ENCODE results near the gene GPATCH8.
"Not testable (repeated sequence)": the region's sequence is repeated elsewhere in the genome, so short reads cannot be mapped to it uniquely, and the experiment has no call there.

GPATCH8 gene

GRCh38 chr17:44396946-44397345 lies 106.3 kb downstream of the GPATCH8 start:
- DNase-seq = no peak

GRCh38 chr17:44394833-44395232 lies 108.4 kb downstream of the GPATCH8 start:
- no peak for DNase-seq

- DNase-seq = not testable (repeated sequence)
Observed at GRCh38 chr17:44394112-44394511, 109.1 kb downstream of the GPATCH8 start.

- DNase-seq = no peak
Observed at GRCh38 chr17:44390250-44390870, 112.8 kb downstream of the GPATCH8 start.

GRCh38 chr17:44389723-44390202 lies 113.4 kb downstream of the GPATCH8 start:
- DNase-seq = no peak

GRCh38 chr17:44389281-44389680 lies 113.9 kb downstream of the GPATCH8 start, which contains the start of gene ITGA2B:
Gene ITGA2B (minus strand): TSS chr17:44389649. CDS start chr17:44389473, 176 bp downstream.
- no peak for DNase-seq

- no peak for DNase-seq
Observed at GRCh38 chr17:44387804-44388203, 115.4 kb downstream of the GPATCH8 start.

GRCh38 chr17:44386182-44386525 lies 117.1 kb downstream of the GPATCH8 start:
- no peak for DNase-seq

- peak in 1 of 2 experiments; percentile 42 for DNase-seq
Observed at GRCh38 chr17:44385287-44386181, 117.7 kb downstream of the GPATCH8 start.

- DNase-seq = no peak
Observed at GRCh38 chr17:44384823-44385286, 118.4 kb downstream of the GPATCH8 start.

- DNase-seq = no peak
Observed at GRCh38 chr17:44384281-44384822, 118.9 kb downstream of the GPATCH8 start.

GRCh38 chr17:44383861-44384260 lies 119.3 kb downstream of the GPATCH8 start:
- no peak for DNase-seq

GRCh38 chr17:44383363-44383762 lies 119.8 kb downstream of the GPATCH8 start:
- DNase-seq = no peak

GRCh38 chr17:44382917-44383316 lies 120.3 kb downstream of the GPATCH8 start:
- DNase-seq = no peak

GRCh38 chr17:44381810-44382305 lies 121.3 kb downstream of the GPATCH8 start:
- no peak for DNase-seq

GRCh38 chr17:44380767-44381166 lies 122.4 kb downstream of the GPATCH8 start:
- no peak for DNase-seq

- no peak for DNase-seq
Observed at GRCh38 chr17:44379887-44380286, 123.3 kb downstream of the GPATCH8 start.

- no peak for DNase-seq
Observed at GRCh38 chr17:44378171-44378705, 125.0 kb downstream of the GPATCH8 start.

- no peak for DNase-seq
Observed at GRCh38 chr17:44376779-44377178, 126.4 kb downstream of the GPATCH8 start.

- DNase-seq = no peak
Observed at GRCh38 chr17:44376124-44376523, 127.1 kb downstream of the GPATCH8 start.

- DNase-seq = no peak
Observed at GRCh38 chr17:44375196-44376017, 127.8 kb downstream of the GPATCH8 start.

Measured in SW 1271 (cell line).